Parathyroid adenoma (tissue), 2 donors: Measurements from ENCODE around the gene MEIS2.

Experiments used
- H2AFZ ChIP-seq: fragments of 300-600 bp; sonication (generic); one replicate; pipeline ENCODE4 v1.7.0; 2017; ENCODE audit warnings: antibody characterized with exemption, mild to moderate bottlenecking
- H3K27ac ChIP-seq: fragments of 300-600 bp; sonication (generic); one replicate; pipeline ENCODE4 v1.7.0; 2017
- H3K27me3 ChIP-seq: fragments of 300-600 bp; sonication (generic); one replicate; pipeline ENCODE4 v1.7.0; 2017; ENCODE audit warnings: low read length; ENCODE audit not compliant: control insufficient read depth, insufficient read depth
- H3K36me3 ChIP-seq: fragments of 300-600 bp; sonication (generic); one replicate; pipeline ENCODE4 v1.7.0; 2017; ENCODE audit warnings: low read length; ENCODE audit not compliant: control insufficient read depth, insufficient read depth
- H3K4me1 ChIP-seq: fragments of 300-600 bp; sonication (generic); one replicate; pipeline ENCODE4 v1.7.0; 2017; ENCODE audit warnings: control low read depth
- H3K4me2 ChIP-seq: fragments of 300-600 bp; sonication (generic); one replicate; pipeline ENCODE4 v1.7.0; 2017; ENCODE audit warnings: low read length
- H3K4me3 ChIP-seq: fragments of 300-600 bp; sonication (generic); one replicate; pipeline ENCODE4 v1.7.0; 2017; ENCODE audit warnings: low read depth, low read length
- H3K79me2 ChIP-seq: fragments of 300-600 bp; sonication (generic); one replicate; pipeline ENCODE4 v1.7.0; 2017; ENCODE audit warnings: control low read depth
- H3K9ac ChIP-seq: fragments of 300-600 bp; sonication (generic); one replicate; pipeline ENCODE4 v1.7.0; 2017; ENCODE audit warnings: mild to moderate bottlenecking
- H3K9me3 ChIP-seq: fragments of 300-600 bp; sonication (generic); one replicate; pipeline ENCODE4 v1.7.0; 2017; ENCODE audit warnings: low read length; ENCODE audit not compliant: control insufficient read depth
- CTCF ChIP-seq: fragments of 300-600 bp; sonication (generic); IDR thresholded peaks from one replicate; pipeline ENCODE4 v1.7.0; 2017; ENCODE audit warnings: antibody characterized with exemption, mild to moderate bottlenecking
- donor health status: primary hyperparathyroidism.

The MEIS2 gene

GRCh38 chr15:37019479-37020433, 80.6 kb downstream of the MEIS2 start:
- Histone ChIP-seq H3K79me2 (no peaks in the 10 kb centered on the region), H2AFZ (no peak overlapping the region), H3K36me3 (no peaks in the 10 kb centered on the region), H3K4me1 (no peaks in the 10 kb centered on the region), H3K27me3 (no peaks in the 10 kb centered on the region), H3K9ac (no peak overlapping the region), H3K4me3 (no peak overlapping the region), H3K4me2 (no peak overlapping the region), H3K9me3 (no peaks in the 10 kb centered on the region), H3K27ac (no peak overlapping the region)
- TF ChIP-seq CTCF, result no peak

- Histone ChIP-seq H3K79me2 (no peaks in the 10 kb centered on the region), H2AFZ (no peak overlapping the region), H3K4me1 (no peaks in the 10 kb centered on the region), H3K9me3 (no peaks in the 10 kb centered on the region), H3K4me2 (no peak overlapping the region), H3K9ac (no peak overlapping the region), H3K27ac (no peak overlapping the region), H3K4me3 (no peak overlapping the region), H3K27me3 (no peaks in the 10 kb centered on the region), H3K36me3 (no peaks in the 10 kb centered on the region)
- TF ChIP-seq CTCF, result no peak
These were observed 83.2 kb downstream of the MEIS2 start for GRCh38 chr15:37017031-37017625.

GRCh38 chr15:37016231-37016630, 84.1 kb downstream of the MEIS2 start:
- H3K4me2 ChIP-seq, result no peak overlapping the region
- no peak overlapping the region for H3K4me3 ChIP-seq
- no peak overlapping the region for H2AFZ ChIP-seq
- no peak overlapping the region for H3K9ac ChIP-seq
- H3K36me3 ChIP-seq, result no peaks in the 10 kb centered on the region
- no peaks in the 10 kb centered on the region for H3K27me3 ChIP-seq
- no peaks in the 10 kb centered on the region for H3K9me3 ChIP-seq
- H3K4me1 ChIP-seq, result no peaks in the 10 kb centered on the region
- no peak for TF ChIP-seq CTCF
- H3K27ac ChIP-seq, result no peak overlapping the region
- H3K79me2 ChIP-seq, result no peaks in the 10 kb centered on the region

GRCh38 chr15:37015451-37015850, 84.9 kb downstream of the MEIS2 start:
- Histone ChIP-seq H3K4me3 (no peak overlapping the region), H3K79me2 (no peaks in the 10 kb centered on the region), H3K27me3 (no peaks in the 10 kb centered on the region), H3K9me3 (no peaks in the 10 kb centered on the region), H3K9ac (no peak overlapping the region), H2AFZ (no peak overlapping the region), H3K4me2 (no peak overlapping the region), H3K36me3 (no peaks in the 10 kb centered on the region), H3K4me1 (no peaks in the 10 kb centered on the region), H3K27ac (no peak overlapping the region)
- TF ChIP-seq CTCF, result no peak
